ENCODE measurements around the gene MTERF4. TPM values are rescaled to one million over a fixed set of nuclear protein-coding genes. Genes with fewer than 3 reads are reported as not detected.

MTERF4 gene
- total RNA-seq, 2 donors from 2014 or later: 33.2 to 42.5 TPM

- H3K4me1 ChIP-seq (ENCODE audit: control insufficient read depth, insufficient read depth, low read length): no peaks in the 10 kb centered on the region
- Mint-ChIP-seq H3K27me3 (ENCODE audit: insufficient read depth) (no peaks in the 10 kb centered on the region), H3K9me3 (peaks cover 6% of the 10 kb centered on the region), H3K27ac (no peak overlapping the region), H3K4me1 (no peaks in the 10 kb centered on the region), H3K4me3 (no peak overlapping the region), H3K36me3 (ENCODE audit: low read depth) (peaks cover 47% of the 10 kb centered on the region)
- H3K4me3 ChIP-seq (ENCODE audit: low read length): no peak overlapping the region
- WGBS, 2 experiments (ENCODE audit: insufficient coverage in 1 of 2, insufficient read length in 1 of 2): 90 to 91% methylated on average over 9 to 19 of the region's 19 CpGs
- TF ChIP-seq, protein P1, sequence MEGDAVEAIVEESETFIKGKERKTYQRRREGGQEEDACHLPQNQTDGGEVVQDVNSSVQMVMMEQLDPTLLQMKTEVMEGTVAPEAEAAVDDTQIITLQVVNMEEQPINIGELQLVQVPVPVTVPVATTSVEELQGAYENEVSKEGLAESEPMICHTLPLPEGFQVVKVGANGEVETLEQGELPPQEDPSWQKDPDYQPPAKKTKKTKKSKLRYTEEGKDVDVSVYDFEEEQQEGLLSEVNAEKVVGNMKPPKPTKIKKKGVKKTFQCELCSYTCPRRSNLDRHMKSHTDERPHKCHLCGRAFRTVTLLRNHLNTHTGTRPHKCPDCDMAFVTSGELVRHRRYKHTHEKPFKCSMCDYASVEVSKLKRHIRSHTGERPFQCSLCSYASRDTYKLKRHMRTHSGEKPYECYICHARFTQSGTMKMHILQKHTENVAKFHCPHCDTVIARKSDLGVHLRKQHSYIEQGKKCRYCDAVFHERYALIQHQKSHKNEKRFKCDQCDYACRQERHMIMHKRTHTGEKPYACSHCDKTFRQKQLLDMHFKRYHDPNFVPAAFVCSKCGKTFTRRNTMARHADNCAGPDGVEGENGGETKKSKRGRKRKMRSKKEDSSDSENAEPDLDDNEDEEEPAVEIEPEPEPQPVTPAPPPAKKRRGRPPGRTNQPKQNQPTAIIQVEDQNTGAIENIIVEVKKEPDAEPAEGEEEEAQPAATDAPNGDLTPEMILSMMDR (conservative IDR thresholded peaks at IDR 0.05): no peak
- no peak overlapping the region for H3K9ac ChIP-seq (ENCODE audit: extremely low read depth, low read length, poor library complexity, severe bottlenecking)
- H3K36me3 ChIP-seq (ENCODE audit: control insufficient read depth, insufficient read depth, low read length): peaks cover 13% of the 10 kb centered on the region
- H3K27ac ChIP-seq (ENCODE audit: low read depth, low read length): no peak overlapping the region
- H3K27me3 ChIP-seq (ENCODE audit: control insufficient read depth, insufficient read depth, low read length, poor library complexity, severe bottlenecking): no peaks in the 10 kb centered on the region
- peaks cover 6% of the 10 kb centered on the region for H3K9me3 ChIP-seq (ENCODE audit: control insufficient read depth, low read length)
- DNase-seq: no peak
These were observed 20.4 kb upstream of the MTERF4 start for GRCh38 chr2:241122376-241123002.

GRCh38 chr2:241121008-241121407, 18.9 kb upstream of the MTERF4 start:
- Mint-ChIP-seq H3K27ac (no peak overlapping the region), H3K27me3 (ENCODE audit: insufficient read depth) (no peaks in the 10 kb centered on the region), H3K36me3 (ENCODE audit: low read depth) (peaks cover 46% of the 10 kb centered on the region), H3K4me3 (no peak overlapping the region), H3K4me1 (no peaks in the 10 kb centered on the region), H3K9me3 (peaks cover 6% of the 10 kb centered on the region)
- no peak overlapping the region for H3K9ac ChIP-seq (ENCODE audit: extremely low read depth, low read length, poor library complexity, severe bottlenecking)
- no peaks in the 10 kb centered on the region for H3K27me3 ChIP-seq (ENCODE audit: control insufficient read depth, insufficient read depth, low read length, poor library complexity, severe bottlenecking)
- H3K36me3 ChIP-seq (ENCODE audit: control insufficient read depth, insufficient read depth, low read length): peaks cover 18% of the 10 kb centered on the region
- DNase-seq: no peak
- TF ChIP-seq, protein P1 (conservative IDR thresholded peaks at IDR 0.05): no peak
- peaks cover 6% of the 10 kb centered on the region for H3K9me3 ChIP-seq (ENCODE audit: control insufficient read depth, low read length)
- H3K4me1 ChIP-seq (ENCODE audit: control insufficient read depth, insufficient read depth, low read length): no peaks in the 10 kb centered on the region
- no peak overlapping the region for H3K4me3 ChIP-seq (ENCODE audit: low read length)
- 98% methylated on average over 3 of the region's 5 CpGs; no CpG with 5 or more reads in 1 of the 2 experiments for WGBS, 2 experiments (ENCODE audit: insufficient coverage in 1 of 2, insufficient read length in 1 of 2)
- no peak overlapping the region for H3K27ac ChIP-seq (ENCODE audit: low read depth, low read length)

DNA sequence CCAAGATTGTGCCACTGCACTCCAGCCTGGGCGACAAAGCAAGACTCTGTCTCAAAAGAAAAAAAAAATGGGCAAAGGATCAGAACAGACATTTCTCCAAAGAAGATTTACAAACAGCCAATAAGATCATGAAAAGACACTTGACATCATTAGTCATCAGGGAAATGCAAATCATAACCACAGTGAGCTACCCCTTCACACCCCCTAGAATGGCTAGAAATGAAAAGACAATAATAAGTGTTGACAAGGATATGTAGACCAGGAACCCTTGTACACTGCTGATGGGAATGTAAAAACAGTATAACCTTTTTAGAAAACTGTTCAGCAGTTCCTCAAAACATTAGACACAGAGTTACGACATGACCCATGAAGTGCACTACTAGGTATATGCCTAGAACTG, 18.4 kb upstream of the MTERF4 start:
- no peaks in the 10 kb centered on the region for H3K4me1 Mint-ChIP-seq
- Histone ChIP-seq H3K27me3 (ENCODE audit: control insufficient read depth, insufficient read depth, low read length, poor library complexity, severe bottlenecking) (no peaks in the 10 kb centered on the region), H3K9me3 (ENCODE audit: control insufficient read depth, low read length) (peaks cover 6% of the 10 kb centered on the region), H3K4me3 (ENCODE audit: low read length) (no peak overlapping the region), H3K4me1 (ENCODE audit: control insufficient read depth, insufficient read depth, low read length) (no peaks in the 10 kb centered on the region), H3K9ac (ENCODE audit: extremely low read depth, low read length, poor library complexity, severe bottlenecking) (no peak overlapping the region), H3K36me3 (ENCODE audit: control insufficient read depth, insufficient read depth, low read length) (peaks cover 19% of the 10 kb centered on the region), H3K27ac (ENCODE audit: low read depth, low read length) (no peak overlapping the region)
- H3K27me3 Mint-ChIP-seq (ENCODE audit: insufficient read depth): no peaks in the 10 kb centered on the region
- 92 to 100% methylated on average over 1 to 2 of the region's 2 CpGs for WGBS, 2 experiments (ENCODE audit: insufficient coverage in 1 of 2, insufficient read length in 1 of 2)
- DNase-seq: no peak
- TF ChIP-seq, protein P1 (conservative IDR thresholded peaks at IDR 0.05): no peak
- H3K36me3 Mint-ChIP-seq (ENCODE audit: low read depth): peaks cover 43% of the 10 kb centered on the region
- H3K4me3 Mint-ChIP-seq: no peak overlapping the region
- H3K27ac Mint-ChIP-seq: no peak overlapping the region
- H3K9me3 Mint-ChIP-seq: peaks cover 6% of the 10 kb centered on the region

Data from endodermal cell (in vitro differentiated cells).